ENCODE data around the gene PARD3. TPM values are rescaled to one million over a fixed set of nuclear protein-coding genes. Genes with fewer than 3 reads are reported as not detected.

Gene PARD3
- total RNA-seq, 1 donor from 2014 or later: 37.2 TPM

DNA sequence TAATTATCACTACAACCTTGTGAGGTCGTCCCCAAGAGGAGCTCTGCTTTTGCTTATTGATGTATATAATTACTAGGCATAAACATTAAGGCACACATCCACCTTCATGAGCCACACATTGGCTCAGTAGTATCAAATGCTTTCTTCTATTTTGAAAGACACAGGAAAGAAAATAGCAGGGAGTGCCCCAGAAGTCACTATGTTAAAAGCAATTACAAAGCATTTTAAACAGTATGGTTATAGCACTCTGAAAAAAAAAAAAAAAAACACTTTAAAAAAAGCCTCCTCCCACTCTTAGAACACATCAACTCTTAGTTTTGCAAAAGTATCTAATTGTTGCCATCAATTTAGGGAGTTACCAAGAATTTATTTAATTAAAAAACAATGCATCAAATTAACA lies 474.2 kb downstream of the PARD3 start:
- no peak overlapping the region for H3K4me3 Mint-ChIP-seq (ENCODE audit: unreplicated experiment)
- H3K4me1 Mint-ChIP-seq (ENCODE audit: unreplicated experiment): peaks cover 75% of the 10 kb centered on the region
- no peaks in the 10 kb centered on the region for H3K27me3 Mint-ChIP-seq (ENCODE audit: unreplicated experiment)

DNA sequence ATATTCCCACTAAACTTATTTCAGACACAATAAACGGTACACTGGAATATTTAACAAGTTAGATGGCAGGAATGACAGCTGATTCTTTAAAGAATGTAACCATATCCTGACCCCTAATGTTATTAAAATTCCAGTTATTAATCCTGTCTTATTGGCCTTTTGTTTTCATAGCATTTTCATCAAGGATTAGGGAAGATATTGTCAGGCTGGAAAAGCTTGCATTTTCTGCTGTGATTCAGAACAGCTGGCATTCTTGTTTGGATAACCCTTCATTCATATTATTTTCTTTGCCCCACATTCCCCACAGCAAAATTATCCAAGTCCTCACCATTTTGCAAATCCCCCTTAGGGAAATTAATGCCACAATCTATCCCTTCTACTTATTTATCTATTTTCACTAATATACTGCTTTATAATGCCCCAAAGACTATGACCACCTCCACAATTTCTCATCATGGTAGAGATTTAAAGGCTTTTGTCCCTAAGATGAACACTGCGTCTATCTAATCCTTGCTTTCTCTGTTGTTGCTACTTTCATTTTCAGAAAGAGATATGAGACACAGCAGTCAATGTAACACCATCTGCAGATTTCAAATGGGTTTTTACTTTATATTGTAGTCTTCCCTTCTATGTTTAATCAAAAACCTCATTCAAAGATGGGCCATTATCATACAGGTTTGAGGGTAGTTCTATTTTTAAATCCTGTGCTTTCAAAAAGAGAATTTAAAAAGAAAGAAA lies 475.1 kb downstream of the PARD3 start:
- Mint-ChIP-seq H3K36me3 (ENCODE audit: unreplicated experiment) (peaks cover 15% of the 10 kb centered on the region), H3K27ac (ENCODE audit: unreplicated experiment) (peak overlapping the region; percentile 89), H3K27me3 (ENCODE audit: unreplicated experiment) (no peaks in the 10 kb centered on the region), H3K9me3 (ENCODE audit: unreplicated experiment) (no peaks in the 10 kb centered on the region), H3K4me3 (ENCODE audit: unreplicated experiment) (peak overlapping the region; percentile 59), H3K4me1 (ENCODE audit: unreplicated experiment) (peaks cover 68% of the 10 kb centered on the region)
- no peak for DNase-seq (ENCODE audit: extremely low spot score, unreplicated experiment)
- TF ChIP-seq, protein P1, sequence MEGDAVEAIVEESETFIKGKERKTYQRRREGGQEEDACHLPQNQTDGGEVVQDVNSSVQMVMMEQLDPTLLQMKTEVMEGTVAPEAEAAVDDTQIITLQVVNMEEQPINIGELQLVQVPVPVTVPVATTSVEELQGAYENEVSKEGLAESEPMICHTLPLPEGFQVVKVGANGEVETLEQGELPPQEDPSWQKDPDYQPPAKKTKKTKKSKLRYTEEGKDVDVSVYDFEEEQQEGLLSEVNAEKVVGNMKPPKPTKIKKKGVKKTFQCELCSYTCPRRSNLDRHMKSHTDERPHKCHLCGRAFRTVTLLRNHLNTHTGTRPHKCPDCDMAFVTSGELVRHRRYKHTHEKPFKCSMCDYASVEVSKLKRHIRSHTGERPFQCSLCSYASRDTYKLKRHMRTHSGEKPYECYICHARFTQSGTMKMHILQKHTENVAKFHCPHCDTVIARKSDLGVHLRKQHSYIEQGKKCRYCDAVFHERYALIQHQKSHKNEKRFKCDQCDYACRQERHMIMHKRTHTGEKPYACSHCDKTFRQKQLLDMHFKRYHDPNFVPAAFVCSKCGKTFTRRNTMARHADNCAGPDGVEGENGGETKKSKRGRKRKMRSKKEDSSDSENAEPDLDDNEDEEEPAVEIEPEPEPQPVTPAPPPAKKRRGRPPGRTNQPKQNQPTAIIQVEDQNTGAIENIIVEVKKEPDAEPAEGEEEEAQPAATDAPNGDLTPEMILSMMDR (IDR thresholded peaks at IDR 0.05): no peak

More for the DNA sequence above, 474.2 kb downstream of the PARD3 start:
- H3K9me3 Mint-ChIP-seq (ENCODE audit: unreplicated experiment): no peaks in the 10 kb centered on the region
- H3K27ac Mint-ChIP-seq (ENCODE audit: unreplicated experiment): peak overlapping the region; percentile 89
- H3K36me3 Mint-ChIP-seq (ENCODE audit: unreplicated experiment): peaks cover 17% of the 10 kb centered on the region
- DNase-seq (ENCODE audit: extremely low spot score, unreplicated experiment): no peak
- TF ChIP-seq, protein P1 (IDR thresholded peaks at IDR 0.05): no peak

DNA sequence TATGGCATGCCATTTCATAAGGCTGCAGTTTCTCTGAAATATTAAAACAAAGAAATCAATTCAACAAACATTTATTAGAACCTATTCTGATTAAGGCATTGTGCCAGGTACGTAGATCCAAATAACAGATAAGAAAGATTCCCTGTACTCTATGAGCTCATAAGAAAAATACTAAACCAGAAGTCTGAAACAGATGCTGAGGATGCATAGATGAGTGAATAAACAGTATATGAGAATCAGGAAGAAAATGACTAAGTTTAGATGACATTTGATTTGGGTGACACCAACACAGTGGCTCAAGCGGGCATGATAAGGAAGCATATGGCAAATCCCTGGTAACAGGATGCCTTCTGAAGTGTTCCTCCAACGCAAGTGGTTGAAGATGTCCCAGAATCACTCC lies 477.2 kb downstream of the PARD3 start:
- Mint-ChIP-seq H3K36me3 (ENCODE audit: unreplicated experiment) (peaks cover 12% of the 10 kb centered on the region), H3K27ac (ENCODE audit: unreplicated experiment) (peak overlapping the region; percentile 15), H3K9me3 (ENCODE audit: unreplicated experiment) (no peaks in the 10 kb centered on the region), H3K4me1 (ENCODE audit: unreplicated experiment) (peaks cover 64% of the 10 kb centered on the region), H3K4me3 (ENCODE audit: unreplicated experiment) (no peak overlapping the region), H3K27me3 (ENCODE audit: unreplicated experiment) (no peaks in the 10 kb centered on the region)
- TF ChIP-seq, protein P1 (IDR thresholded peaks at IDR 0.05): no peak
- DNase-seq (ENCODE audit: extremely low spot score, unreplicated experiment): no peak

DNA sequence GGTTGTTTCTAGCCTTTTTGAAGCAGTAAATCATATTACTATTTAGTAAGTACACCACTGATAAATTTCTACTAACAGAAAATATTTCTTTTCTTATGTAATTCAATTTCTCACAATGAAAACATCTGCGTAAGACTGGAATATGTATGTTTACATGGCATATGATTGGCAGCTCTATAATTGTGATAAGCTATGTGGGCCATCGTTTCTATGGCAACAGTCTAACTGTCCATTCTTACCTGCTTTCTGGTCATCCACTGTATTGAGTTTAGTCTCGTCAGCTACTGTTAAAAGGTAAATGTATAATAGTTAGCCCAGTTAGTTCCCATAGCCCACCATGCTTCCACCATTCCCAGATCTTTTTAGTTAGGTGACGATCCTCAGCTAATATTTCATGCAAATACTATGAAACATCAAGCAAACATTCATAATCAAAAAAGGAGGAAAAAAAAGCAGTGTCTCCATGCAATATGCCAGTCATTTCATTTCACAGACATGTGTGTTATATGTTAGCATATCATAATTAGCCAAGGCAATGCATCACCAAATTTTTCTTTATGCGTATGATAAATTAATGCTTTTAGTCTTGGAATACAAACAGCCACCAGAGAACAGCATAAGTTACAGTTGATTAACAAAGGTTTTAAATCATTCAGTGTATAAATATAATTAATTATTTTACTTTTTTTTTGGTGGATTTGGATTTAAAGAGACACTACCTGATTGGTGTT lies 479.0 kb downstream of the PARD3 start:
- no peaks in the 10 kb centered on the region for H3K27me3 Mint-ChIP-seq (ENCODE audit: unreplicated experiment)
- TF ChIP-seq, protein P1 (IDR thresholded peaks at IDR 0.05): no peak
- DNase-seq (ENCODE audit: extremely low spot score, unreplicated experiment): no peak
- H3K27ac Mint-ChIP-seq (ENCODE audit: unreplicated experiment): no peak overlapping the region
- H3K4me3 Mint-ChIP-seq (ENCODE audit: unreplicated experiment): no peak overlapping the region
- peaks cover 9% of the 10 kb centered on the region for H3K36me3 Mint-ChIP-seq (ENCODE audit: unreplicated experiment)
- no peaks in the 10 kb centered on the region for H3K9me3 Mint-ChIP-seq (ENCODE audit: unreplicated experiment)
- H3K4me1 Mint-ChIP-seq (ENCODE audit: unreplicated experiment): peaks cover 54% of the 10 kb centered on the region

DNA sequence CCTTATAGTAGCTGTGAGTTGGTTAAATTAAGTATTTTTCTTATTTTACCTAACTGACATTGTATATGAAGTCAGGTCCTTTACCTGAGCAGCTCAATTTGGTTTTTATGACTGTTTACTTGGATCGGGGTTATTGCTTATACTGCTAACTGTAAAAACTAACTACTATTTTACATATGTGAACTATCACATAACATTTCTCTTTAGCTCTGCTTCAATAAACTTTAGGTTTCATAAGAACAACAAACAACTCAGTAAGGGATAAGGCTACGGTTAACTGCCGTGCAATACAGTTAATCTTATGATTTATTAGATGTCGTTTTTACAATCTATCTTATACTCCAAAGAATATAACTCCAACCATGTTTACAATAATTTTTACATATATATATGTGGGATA lies 480.2 kb downstream of the PARD3 start:
- Mint-ChIP-seq H3K36me3 (ENCODE audit: unreplicated experiment) (peaks cover 15% of the 10 kb centered on the region), H3K9me3 (ENCODE audit: unreplicated experiment) (no peaks in the 10 kb centered on the region), H3K27ac (ENCODE audit: unreplicated experiment) (no peak overlapping the region), H3K4me3 (ENCODE audit: unreplicated experiment) (no peak overlapping the region), H3K27me3 (ENCODE audit: unreplicated experiment) (no peaks in the 10 kb centered on the region), H3K4me1 (ENCODE audit: unreplicated experiment) (peaks cover 42% of the 10 kb centered on the region)
- no peak for DNase-seq (ENCODE audit: extremely low spot score, unreplicated experiment)
- TF ChIP-seq, protein P1 (IDR thresholded peaks at IDR 0.05): no peak
